Brain pericyte (primary cell): ENCODE results near the gene USP9X.
"Not testable (repeated sequence)": the region's sequence is repeated elsewhere in the genome, so short reads cannot be mapped to it uniquely, and the experiment has no call there.

Experiments used
- DNase-seq: peaks from one replicate; pipeline ENCODE4 v3.0.0-alpha.2; 2012; ENCODE audit warnings: low read depth, low spot score

USP9X gene

GRCh38 chrX:41186946-41187345, 101.7 kb downstream of the USP9X start:
- not testable (repeated sequence) for DNase-seq

- DNase-seq = no peak
Measured at GRCh38 chrX:41189156-41189555, 103.9 kb downstream of the USP9X start.

- no peak for DNase-seq
Measured at GRCh38 chrX:41192880-41193279, 107.6 kb downstream of the USP9X start.

- DNase-seq = no peak
Measured at GRCh38 chrX:41198410-41198809, 113.2 kb downstream of the USP9X start.

- DNase-seq = no peak
Measured at GRCh38 chrX:41200785-41201184, 115.5 kb downstream of the USP9X start.

GRCh38 chrX:41209853-41210252, 124.6 kb downstream of the USP9X start:
- no peak for DNase-seq

- DNase-seq = no peak
Measured at GRCh38 chrX:41224605-41225004, 139.4 kb downstream of the USP9X start.

- no peak for DNase-seq
Measured at GRCh38 chrX:41233988-41234387, 148.7 kb downstream of the USP9X start.

GRCh38 chrX:41234471-41234870, 149.2 kb downstream of the USP9X start:
- not testable (repeated sequence) for DNase-seq

- no peak for DNase-seq
Measured at GRCh38 chrX:41234962-41235361, 149.7 kb downstream of the USP9X start.

- DNase-seq = no peak
Measured at GRCh38 chrX:41236629-41237028, 151.4 kb downstream of the USP9X start.

GRCh38 chrX:41240509-41240908, 155.3 kb downstream of the USP9X start:
- DNase-seq = no peak

- DNase-seq = no peak
Measured at GRCh38 chrX:41241962-41242361, 156.7 kb downstream of the USP9X start.

- DNase-seq = no peak
Measured at GRCh38 chrX:41245641-41246040, 160.4 kb downstream of the USP9X start.

- no peak for DNase-seq
Measured at GRCh38 chrX:41250867-41251266, 165.6 kb downstream of the USP9X start.

GRCh38 chrX:41257801-41258200, 172.6 kb downstream of the USP9X start:
- DNase-seq = no peak

GRCh38 chrX:41258226-41258625, 173.0 kb downstream of the USP9X start:
- DNase-seq = no peak

- DNase-seq = no peak
Measured at GRCh38 chrX:41258871-41259270, 173.6 kb downstream of the USP9X start.

- no peak for DNase-seq
Measured at GRCh38 chrX:41259516-41259915, 174.3 kb downstream of the USP9X start.

GRCh38 chrX:41265615-41266014, 180.4 kb downstream of the USP9X start:
- peak; percentile 13 for DNase-seq

GRCh38 chrX:41273638-41274037, 188.4 kb downstream of the USP9X start:
- DNase-seq = no peak

GRCh38 chrX:41275661-41276609, 190.7 kb downstream of the USP9X start:
- no peak for DNase-seq
